Measurements from ENCODE around the gene ITGBL1. TPM values are rescaled to one million over a fixed set of nuclear protein-coding genes. Genes with fewer than 3 reads are reported as not detected.

Gene ITGBL1
- total and polyA plus RNA-seq, 2 of the 4 experiments (the other 2 are of a cell fraction): 22.2 to 24.2 TPM

GRCh38 chr13:101451641-101452040 is 834 bp upstream of the ITGBL1 start:
- Histone ChIP-seq H3K36me3 (ENCODE audit: control insufficient read depth, insufficient read depth, low read length) (no peaks in the 10 kb centered on the region), H3K9me3 (ENCODE audit: control insufficient read depth, insufficient read depth, low read length) (no peaks in the 10 kb centered on the region), H3K9ac (ENCODE audit: low read depth, low read length) (no peak overlapping the region), H4K8ac (ENCODE audit: low read depth in 2 of 2, low read length in 2 of 2) (peak overlapping the region; percentile 2 to 58; a peak in 3 of 4 replicates), H4K5ac (ENCODE audit: low read depth, low read length) (no peak overlapping the region; the same call in 1 of the 2 replicates), H3K9me1 (ENCODE audit: insufficient read depth, low read length) (peaks cover 11% of the 10 kb centered on the region), H3K4me1 (ENCODE audit: control insufficient read depth, insufficient read depth, low read length) (peaks cover 33% of the 10 kb centered on the region), H3K56ac (ENCODE audit: extremely low read depth, insufficient read depth, low read length) (no peak overlapping the region), H3K18ac (ENCODE audit: low read depth, low read length) (peak overlapping the region; percentile 66; the same call in 1 of the 2 replicates), H3K14ac (replicated peaks; ENCODE audit: low read depth, low read length) (0 out of 2 replicates have a peak overlapping the region, but pooled peaks have one; percentile 5), H2AFZ (replicated peaks; ENCODE audit: low read length, poor library complexity) (no peak overlapping the region), H2BK20ac (ENCODE audit: low read depth, low read length) (peak overlapping the region; percentile 98), H3K79me1 (ENCODE audit: low read depth in 1 of 2, low read length in 2 of 2) (no peaks in the 10 kb centered on the region), H2AK5ac (ENCODE audit: low read depth, low read length) (no peak overlapping the region), H2AK9ac (replicated peaks; ENCODE audit: low read depth, low read length, poor library complexity) (no peak overlapping the region), H3K23ac (ENCODE audit: low read depth, low read length) (0 out of 2 replicates have a peak overlapping the region, but pooled peaks have one; percentile 4), H3K4me3 (ENCODE audit: insufficient read depth, low read depth, low read length) (no peak overlapping the region), H3K4me2 (ENCODE audit: low read depth, low read length) (no peak overlapping the region), H2BK5ac (ENCODE audit: low read depth, low read length, poor library complexity, severe bottlenecking) (peak overlapping the region; percentile 82), H2BK120ac (ENCODE audit: low read depth, low read length) (peak overlapping the region; percentile 85), H2BK15ac (ENCODE audit: low read depth, low read length) (0 out of 3 replicates have a peak overlapping the region, but pooled peaks have one; percentile 52), H4K20me1 (ENCODE audit: insufficient read depth, low read length) (no peaks in the 10 kb centered on the region), H4K91ac (ENCODE audit: insufficient read depth, low read depth, low read length) (peak overlapping the region; percentile 12; the same call in 1 of the 2 replicates), H3K27me3 (ENCODE audit: control insufficient read depth, insufficient read depth, low read length) (no peaks in the 10 kb centered on the region), H3K4ac (ENCODE audit: low read depth, low read length) (peak overlapping the region; percentile 84; the same call in 1 of the 2 replicates), H3K27ac (ENCODE audit: insufficient read depth, low read length) (no peak overlapping the region)
- ChIA-PET POLR2A (ENCODE audit: unreplicated experiment) (no interaction called here), CTCF (interaction anchor here (1.3 to 1.8 kb wide), 3 partner anchors 296 to 306 kb away, joined by 5 to 8 read pairs (median 6); no protein-coding TSS in a partner anchor)
- intact Hi-C loops (cut with micrococcal nuclease) (loop anchor here (2.0 to 10.0 kb wide), 3 partner anchors 34 to 833 kb away; partner anchors contain the start of gene NALCN), dilution Hi-C loops (cut with HindIII; ENCODE audit: low sequenced_read_pairs, unreplicated experiment) (no loop called here), in situ Hi-C loops (cut with MboI; ENCODE audit: low sequenced_read_pairs) (no loop called here)
- no peak for DNase-seq
- TF ChIP-seq FOS (IDR thresholded peaks at IDR 0.05; ENCODE audit: low read depth, low read length) (no peak), MAFK (IDR thresholded peaks at IDR 0.05; ENCODE audit: low read depth, low read length) (no peak), USF2 (IDR thresholded peaks at IDR 0.05; ENCODE audit: low read depth, low read length) (no peak)
- no peak for ATAC-seq (ENCODE audit: low read depth)
- no TSS peak for BruUV-seq (replicated peaks)

Measured in IMR-90 (cell line).